ENCODE measurements around the gene ECM1.
A peak's percentile ranks its signal among the peaks of the same experiment; 100 is the strongest.

The ECM1 gene

DNA sequence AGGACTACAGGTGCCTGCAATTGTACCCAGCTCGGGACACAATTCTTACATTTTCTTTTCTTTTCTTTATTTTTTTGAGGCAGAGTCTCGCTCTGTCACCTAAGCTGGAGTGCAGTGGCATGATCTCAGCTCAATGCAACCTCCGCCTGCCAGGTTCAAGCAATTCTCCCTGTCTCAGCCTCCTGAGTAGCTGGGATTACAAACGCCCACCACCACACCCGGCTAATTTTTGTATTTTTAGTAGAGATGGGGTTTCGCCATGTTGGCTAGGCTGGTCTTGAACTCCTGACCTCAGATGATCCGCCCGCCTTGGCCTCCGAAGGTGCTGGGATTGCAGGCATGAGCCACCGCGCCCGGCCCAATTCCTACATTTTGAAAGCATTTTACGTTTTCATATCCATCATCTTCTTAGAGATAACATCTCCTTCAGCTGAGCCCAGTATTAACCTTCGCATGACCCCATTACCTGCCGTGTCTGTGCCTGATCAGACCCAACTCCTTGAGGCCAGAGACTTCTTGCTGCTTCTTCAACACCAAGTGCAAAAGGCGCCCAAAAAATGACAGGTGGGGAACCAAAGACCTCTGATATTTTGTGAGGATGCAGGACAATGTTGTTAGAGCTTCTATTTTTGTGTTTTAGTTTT is 38.5 kb downstream of the ECM1 start:
- no peak for DNase-seq

DNA sequence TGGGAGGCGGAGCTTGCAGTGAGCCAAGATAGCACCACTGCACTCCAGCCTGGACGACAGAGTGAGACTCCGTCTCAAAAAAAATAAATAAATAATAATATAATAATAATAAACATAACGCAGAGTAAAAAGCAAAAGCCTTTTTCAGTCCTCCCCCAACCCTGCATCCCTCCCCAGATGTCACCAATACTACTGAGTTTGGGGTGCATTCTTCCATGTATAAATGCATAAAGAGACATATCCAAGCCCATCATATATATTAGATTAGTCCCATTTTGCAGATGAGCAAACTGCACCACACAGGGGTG is 40.4 kb downstream of the ECM1 start:
- no peak for DNase-seq

DNA sequence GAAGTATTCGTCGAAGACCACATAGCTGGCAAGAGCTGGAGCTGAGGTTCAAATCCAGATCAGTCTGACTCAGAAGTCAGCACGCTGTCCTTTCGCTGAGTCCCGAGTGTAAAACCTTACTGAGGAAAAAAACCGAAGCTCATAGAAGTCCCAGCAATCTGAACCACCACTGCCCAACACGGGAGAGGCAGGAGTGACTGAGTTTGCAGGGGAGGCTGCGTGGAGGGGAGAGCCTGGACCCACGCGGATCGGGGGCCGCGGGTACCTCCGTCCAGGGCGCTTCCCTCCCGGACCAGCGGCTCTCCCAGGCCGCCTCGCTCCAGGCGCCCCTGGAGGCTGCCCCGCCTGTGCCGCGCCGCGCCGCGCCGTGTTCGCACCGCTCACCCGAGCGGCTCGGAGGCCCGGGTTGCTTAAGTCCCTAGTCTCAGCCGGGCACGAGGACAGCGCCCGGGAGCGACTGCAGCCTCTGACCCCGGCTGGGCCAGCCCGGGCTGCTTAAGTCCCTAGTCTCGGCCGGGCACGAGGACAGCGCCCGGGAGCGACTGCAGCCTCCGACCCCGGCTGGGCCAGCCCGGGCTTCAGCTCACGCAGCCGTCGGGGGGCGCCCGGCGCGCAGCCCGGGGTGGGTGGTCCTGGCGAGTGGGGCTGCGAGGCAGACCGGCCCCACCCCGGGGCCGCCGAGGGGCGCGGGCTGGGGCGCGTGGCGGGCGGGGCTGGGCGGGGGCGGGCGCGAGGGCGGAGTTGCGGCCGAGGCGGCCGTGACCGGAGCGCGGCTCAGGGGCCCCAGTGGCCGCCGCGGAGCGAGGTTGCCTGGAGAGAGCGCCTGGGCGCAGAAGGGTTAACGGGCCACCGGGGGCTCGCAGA is 41.0 kb downstream of the ECM1 start, which contains the start of gene ADAMTSL4:
Gene ADAMTSL4, plus strand, starts transcription at position 777 of the 864 bp plus-strand sequence. CDS start 2,881 bp downstream, outside the sequence.
- peak; percentile 82 for DNase-seq

DNA sequence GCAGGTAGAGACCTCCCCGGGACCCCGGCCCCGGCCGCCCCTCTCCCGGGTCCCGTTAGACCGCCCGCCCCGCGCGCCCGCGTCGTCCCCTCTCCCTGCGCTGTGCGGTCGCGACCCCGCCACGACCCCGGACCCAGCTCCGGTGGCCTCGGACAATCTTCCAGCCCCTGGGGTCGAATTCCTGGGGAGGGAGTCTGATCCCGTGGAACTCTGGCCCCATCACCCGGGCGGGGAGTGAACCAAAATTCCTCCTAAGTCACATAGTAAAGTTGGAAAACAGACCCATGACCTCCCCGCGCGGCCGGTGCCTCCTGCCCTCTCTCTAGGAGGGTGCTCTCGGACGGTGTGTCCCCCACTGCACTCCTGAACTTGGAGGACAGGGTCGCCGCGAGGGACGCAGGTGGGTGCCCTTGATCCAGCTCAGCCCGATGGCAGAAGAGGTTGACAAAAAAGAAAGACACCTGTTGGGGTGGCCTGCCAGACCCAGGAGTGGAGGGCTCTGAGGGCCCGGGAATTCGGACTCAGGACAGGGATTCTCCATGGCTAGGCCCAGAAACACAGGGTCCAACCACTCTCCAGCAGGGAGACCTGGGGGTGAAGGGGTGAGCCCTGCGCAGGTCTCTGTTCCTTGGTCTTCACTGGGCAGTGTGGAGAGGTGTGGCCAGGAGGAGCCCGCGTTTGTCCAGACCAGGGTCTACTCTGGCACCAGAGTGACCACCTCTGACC is 41.8 kb downstream of the ECM1 start:
- peak; percentile 66 for DNase-seq

DNA sequence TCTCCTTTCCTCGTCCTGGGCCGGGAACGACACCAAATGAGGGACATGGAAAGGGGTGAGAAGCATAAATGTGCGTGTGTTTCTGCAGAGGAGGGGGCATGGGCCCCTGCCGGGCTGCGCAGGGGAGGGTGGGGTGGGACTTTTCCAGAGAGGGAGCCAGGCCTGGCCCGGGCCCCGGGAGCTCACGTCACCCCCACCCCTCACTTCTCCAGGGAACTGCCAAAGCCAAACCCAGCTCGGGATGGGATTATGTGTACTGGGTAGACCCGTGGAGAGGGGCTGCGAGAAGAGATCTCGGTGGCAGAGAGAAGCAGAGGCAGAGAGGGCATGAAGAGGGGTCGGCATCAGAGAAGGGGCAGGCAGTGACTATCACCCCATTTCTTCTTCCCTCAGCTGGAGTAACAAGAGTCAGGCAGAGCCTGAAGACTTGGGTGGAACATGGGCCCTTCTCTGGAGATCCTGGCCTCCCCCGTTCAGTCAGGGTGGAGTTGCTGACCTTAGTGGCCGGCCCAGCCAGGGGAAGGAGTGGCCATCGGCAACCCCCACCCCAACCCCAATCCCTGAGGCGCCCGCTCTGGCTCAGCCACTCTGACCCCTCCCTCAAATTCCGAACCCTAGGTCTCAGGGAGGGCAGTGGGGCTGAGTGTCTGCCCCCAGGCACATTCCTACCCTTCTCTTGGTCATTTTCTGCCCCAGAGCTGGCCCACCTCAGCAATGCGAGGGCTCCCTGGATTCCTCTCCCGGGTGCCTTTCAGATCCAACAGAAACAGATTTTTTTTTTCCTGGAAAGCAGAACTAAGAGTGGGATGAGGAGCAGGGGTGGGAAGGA is 42.5 kb downstream of the ECM1 start:
- DNase-seq = peak; percentile 84

DNA sequence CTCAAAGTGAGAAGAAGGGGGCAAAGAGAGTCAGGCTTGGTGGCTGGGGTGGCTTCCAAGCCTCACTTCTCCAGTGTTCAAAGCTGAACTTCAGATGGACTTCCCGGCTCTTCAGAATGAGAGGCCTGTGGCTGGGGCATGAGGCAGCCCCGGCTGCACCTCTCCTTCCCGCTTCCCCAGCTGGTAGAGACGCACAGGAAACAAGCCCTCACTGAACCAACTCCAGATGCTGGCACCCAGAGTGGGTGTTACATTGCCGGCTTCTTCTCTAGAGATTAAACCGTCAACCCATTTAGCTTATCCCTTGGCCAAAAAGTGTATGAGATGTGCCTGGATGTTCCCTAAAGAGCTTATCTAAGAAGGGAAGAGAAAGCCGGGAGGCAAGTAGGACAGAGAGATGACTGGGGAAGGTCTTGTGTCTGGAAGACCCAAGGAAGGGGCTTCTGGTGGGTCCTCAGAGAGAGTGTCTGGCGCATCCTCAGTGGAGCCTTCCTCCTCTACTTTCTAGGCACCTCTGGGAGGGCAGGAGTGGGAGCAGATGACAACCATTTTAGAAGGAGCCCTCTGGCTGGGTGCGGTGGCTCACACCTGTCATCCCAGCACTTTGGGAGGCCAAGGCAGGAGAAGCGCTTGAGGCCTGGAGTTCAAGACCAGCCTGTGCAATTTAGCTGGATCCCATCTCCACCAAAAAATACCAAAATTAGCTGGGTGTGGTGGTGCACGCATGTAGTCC is 43.3 kb downstream of the ECM1 start:
- DNase-seq = no peak

DNA sequence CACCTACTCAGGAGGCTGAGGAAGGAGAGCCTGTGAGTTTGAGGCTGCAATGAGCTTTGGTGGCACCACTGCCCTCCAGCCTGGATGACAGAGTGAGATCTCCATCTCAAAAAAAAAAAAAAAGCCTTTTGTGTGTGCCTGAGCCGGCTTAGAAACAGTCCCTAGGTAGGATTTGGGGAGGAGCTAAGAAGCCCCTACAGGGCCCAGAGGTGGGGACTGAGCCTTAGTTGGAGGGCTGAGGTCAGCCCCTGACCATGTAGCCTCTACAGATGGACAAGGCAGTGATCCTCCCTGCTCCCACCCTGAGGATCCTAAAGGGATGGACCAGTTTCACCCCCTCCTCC is 43.8 kb downstream of the ECM1 start:
- DNase-seq = no peak

DNA sequence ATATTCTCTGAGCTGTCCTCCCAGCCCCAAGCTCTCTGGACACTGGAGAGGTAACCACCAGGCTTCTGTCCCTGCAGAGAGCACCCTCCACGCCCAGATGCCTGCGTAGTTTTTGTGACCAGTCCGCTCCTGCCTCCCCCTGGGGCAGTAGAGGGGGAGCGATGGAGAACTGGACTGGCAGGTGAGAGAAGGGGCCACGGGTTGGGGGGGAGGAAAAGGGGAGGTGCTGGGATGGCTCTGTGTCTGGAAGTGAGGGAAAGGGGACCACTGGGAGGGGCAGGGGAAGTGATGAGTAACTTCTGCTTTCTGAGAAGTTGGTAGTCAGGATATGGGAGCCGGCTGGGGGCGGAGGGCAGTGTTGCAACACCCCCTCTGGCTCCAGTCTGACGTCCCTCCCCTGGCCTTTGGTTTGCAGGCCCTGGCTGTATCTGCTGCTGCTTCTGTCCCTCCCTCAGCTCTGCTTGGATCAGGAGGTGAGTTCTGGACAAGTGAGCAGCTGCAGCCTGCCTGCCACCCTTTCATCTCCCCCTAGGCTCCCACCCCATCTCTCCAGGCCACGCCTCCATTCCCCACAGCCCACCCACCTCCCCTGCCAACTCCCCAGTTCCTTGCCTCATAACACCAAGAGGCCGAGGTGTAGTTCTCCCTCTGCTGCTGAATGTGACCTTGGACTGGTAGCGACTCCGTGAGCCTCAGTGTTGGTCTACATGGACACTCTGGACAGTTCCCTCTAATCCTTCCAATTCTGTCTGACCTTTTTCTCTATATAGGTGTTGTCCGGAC is 44.4 kb downstream of the ECM1 start:
- peak; percentile 90 for DNase-seq

DNA sequence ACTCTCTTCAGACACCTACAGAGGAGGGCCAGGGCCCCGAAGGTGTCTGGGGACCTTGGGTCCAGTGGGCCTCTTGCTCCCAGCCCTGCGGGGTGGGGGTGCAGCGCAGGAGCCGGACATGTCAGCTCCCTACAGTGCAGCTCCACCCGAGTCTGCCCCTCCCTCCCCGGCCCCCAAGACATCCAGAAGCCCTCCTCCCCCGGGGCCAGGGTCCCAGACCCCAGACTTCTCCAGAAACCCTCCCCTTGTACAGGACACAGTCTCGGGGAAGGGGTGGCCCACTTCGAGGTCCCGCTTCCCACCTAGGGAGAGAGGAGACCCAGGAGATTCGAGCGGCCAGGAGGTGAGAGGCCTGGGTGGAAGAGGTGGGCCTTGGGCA is 45.0 kb downstream of the ECM1 start:
- DNase-seq = no peak

DNA sequence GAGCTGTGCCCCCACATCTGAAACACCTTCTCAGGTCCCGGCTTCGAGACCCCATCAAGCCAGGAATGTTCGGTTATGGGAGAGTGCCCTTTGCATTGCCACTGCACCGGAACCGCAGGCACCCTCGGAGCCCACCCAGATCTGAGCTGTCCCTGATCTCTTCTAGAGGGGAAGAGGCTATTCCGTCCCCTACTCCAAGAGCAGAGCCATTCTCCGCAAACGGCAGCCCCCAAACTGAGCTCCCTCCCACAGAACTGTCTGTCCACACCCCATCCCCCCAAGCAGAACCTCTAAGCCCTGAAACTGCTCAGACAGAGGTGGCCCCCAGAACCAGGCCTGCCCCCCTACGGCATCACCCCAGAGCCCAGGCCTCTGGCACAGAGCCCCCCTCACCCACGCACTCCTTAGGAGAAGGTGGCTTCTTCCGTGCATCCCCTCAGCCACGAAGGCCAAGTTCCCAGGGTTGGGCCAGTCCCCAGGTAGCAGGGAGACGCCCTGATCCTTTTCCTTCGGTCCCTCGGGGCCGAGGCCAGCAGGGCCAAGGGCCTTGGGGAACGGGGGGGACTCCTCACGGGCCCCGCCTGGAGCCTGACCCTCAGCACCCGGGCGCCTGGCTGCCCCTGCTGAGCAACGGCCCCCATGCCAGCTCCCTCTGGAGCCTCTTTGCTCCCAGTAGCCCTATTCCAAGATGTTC is 45.6 kb downstream of the ECM1 start:
- no peak for DNase-seq

DNA sequence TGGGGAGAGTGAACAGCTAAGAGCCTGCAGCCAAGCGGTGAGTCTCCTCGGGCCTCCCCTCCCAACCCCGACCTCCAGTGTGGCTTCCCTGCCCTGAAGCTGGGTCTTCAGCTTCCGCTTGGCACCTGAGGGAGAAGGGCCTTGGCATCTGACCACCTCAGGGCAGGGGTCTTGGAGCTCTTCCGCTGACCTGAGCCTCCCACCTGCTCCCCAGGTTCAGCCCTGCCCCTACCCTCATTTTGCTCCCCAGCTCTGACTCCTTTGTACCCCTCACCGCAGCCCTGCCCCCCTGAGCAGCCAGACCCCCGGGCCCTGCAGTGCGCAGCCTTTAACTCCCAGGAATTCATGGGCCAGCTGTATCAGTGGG is 46.2 kb downstream of the ECM1 start:
- no peak for DNase-seq

DNA sequence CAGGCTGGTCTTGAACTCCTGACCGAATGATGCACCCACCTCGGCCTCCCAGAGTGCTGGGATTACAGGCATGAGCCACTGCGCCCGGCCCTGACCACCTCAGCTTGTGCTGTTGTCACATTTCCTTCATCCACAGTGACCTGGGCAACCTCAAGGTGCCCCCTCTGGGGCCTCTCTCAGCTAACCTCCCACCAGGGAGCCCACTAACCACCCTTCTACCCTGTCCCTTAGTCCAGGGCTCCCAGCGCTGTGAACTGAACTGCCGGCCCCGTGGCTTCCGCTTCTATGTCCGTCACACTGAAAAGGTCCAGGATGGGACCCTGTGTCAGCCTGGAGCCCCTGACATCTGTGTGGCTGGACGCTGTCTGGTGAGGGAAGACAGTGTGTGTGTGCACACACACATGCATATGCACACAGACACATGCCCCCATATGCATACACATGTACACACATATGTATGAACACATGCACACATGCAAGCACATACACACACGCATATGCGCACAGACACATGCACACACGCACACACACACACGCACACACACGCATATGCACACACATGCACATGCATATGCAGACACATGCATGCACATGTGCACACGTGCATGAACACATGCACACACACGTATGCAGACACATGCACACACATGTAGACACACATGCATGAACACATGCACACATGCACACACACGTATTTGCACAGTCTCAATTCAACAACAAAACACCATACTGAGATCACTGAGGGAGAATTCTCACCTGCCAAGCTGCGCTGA is 47.5 kb downstream of the ECM1 start:
- no peak for DNase-seq

DNA sequence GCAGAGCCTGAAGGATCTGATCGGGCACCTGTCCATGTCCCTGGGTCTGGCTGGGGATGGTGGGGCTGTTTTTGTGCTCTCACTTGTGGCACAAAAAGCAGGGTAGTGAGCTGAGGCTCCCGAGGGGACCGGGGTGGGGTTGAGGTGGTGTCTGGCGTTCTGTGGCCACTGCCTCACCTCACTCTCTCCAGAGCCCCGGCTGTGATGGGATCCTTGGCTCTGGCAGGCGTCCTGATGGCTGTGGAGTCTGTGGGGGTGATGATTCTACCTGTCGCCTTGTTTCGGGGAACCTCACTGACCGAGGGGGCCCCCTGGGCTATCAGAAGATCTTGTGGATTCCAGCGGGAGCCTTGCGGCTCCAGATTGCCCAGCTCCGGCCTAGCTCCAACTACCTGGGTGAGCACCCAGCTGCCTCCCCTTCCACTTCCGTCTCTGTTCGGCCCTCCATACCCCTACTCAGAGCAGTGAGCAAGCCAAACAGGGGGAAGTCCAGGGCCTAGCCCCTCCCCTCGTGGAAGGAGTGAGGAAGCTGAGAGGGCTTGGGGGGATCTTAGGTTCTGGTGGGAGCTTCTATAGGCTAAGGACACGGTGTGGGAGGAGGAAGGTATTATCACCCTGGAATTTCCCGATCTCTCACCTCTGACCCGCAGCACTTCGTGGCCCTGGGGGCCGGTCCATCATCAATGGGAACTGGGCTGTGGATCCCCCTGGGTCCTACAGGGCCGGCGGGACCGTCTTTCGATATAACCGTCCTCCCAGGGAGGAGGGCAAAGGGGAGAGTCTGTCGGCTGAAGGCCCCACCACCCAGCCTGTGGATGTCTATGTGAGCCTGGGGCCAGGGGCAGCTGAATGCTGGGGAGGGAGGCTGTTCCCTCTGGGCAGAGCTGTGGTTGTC is 48.3 kb downstream of the ECM1 start:
- no peak for DNase-seq

DNA sequence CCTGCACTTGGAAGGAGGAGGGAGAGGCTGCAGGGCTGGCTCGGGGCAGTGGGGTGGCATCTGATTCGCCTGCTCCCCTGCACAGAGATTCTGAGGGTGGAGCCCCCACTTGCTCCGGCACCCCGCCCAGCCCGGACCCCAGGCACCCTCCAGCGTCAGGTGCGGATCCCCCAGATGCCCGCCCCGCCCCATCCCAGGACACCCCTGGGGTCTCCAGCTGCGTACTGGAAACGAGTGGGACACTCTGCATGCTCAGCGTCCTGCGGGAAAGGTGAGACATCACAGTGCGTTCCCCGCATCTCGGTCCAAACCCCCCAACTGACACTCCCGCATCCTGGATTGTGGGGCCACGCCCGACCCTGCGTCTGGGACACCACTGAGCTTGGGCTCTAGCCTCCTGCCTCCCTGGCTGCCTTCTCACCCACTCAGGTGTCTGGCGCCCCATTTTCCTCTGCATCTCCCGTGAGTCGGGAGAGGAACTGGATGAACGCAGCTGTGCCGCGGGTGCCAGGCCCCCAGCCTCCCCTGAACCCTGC is 49.2 kb downstream of the ECM1 start:
- no peak for DNase-seq

DNA sequence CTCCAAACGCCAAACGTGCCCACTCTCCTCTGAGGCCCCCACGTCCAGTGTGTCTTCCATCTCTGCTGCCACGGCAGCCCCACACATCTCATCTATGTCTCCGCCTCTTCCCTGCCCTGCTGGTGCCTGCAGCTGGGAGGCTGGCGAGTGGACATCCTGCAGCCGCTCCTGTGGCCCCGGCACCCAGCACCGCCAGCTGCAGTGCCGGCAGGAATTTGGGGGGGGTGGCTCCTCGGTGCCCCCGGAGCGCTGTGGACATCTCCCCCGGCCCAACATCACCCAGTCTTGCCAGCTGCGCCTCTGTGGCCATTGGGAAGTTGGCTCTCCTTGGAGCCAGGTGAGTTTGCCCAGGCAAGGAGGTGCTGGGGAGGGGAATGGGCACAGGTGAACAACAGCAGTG is 49.9 kb downstream of the ECM1 start:
- no peak for DNase-seq

DNA sequence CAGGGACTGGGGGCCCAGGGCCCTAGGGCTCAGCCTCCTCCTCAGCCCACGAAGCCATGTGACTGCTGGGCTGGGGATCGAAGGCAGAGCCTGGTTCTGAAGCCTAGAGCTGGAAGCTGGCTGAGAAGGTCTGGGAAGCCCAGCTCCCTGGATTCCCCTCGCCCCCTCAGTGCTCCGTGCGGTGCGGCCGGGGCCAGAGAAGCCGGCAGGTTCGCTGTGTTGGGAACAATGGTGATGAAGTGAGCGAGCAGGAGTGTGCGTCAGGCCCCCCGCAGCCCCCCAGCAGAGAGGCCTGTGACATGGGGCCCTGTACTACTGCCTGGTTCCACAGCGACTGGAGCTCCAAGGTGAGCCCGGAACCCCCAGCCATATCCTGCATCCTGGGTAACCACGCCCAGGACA is 50.4 kb downstream of the ECM1 start:
- no peak for DNase-seq

DNA sequence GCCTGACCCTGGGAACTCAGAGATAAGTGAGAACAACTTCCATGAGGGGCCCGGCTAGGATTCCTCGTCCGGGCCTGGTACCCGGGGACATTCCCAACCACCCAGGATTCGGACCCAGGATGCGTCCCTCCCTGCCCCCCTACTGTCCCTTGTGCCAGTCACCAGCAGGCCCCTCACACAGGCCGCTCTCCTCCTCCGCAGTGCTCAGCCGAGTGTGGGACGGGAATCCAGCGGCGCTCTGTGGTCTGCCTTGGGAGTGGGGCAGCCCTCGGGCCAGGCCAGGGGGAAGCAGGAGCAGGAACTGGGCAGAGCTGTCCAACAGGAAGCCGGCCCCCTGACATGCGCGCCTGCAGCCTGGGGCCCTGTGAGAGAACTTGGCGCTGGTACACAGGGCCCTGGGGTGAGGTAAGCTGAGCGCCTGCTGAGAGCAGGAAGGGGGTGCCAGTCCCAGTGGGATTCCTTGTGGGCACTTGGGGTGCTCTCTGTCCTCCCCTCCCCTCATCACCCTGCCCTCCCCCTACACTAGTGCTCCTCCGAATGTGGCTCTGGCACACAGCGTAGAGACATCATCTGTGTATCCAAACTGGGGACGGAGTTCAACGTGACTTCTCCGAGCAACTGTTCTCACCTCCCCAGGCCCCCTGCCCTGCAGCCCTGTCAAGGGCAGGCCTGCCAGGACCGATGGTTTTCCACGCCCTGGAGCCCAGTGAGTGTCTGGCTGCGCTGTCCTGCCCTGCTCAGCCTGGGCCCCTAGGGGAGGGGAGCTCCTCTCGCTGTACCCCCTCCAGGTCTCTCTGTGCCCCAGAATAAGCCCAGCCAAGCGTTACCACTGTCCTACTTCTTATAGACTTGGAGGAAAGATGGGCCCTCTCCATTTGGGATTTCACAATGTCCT is 51.1 kb downstream of the ECM1 start:
- DNase-seq = no peak

DNA sequence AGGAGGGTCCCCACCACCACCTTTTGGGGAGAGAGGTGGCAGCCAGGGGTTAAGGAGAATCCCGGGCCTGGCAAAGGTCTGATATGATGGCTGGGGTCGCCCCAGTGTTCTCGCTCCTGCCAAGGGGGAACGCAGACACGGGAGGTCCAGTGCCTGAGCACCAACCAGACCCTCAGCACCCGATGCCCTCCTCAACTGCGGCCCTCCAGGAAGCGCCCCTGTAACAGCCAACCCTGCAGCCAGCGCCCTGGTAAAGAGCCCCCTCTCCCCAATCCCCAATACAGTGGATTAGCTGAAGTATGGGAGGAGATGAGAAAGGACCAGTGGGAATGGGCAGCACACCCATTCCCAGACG is 51.7 kb downstream of the ECM1 start:
- no peak for DNase-seq
